OCI-LY3 (cell line): Measurements from ENCODE around the gene PPP2CA.
"Not testable (repeated sequence)": the region's sequence is repeated elsewhere in the genome, so short reads cannot be mapped to it uniquely, and the experiment has no call there.

Source experiments
- H2AFZ ChIP-seq: fragments of 200-600, 300-600 bp; shearing (Covaris generic); 2 replicates; pipeline ENCODE4 v1.6.0; 2014; ENCODE audit warnings: antibody characterized with exemption, low read depth, low read length
- H3K27ac ChIP-seq: fragments of 200-600, 300-600 bp; sonication (generic); 2 replicates; pipeline ENCODE4 v1.5.1; 2014; ENCODE audit warnings: mild to moderate bottlenecking, low read length, moderate library complexity, mixed read lengths
- H3K27me3 ChIP-seq: fragments of 200-600, 300-600 bp; sonication (generic); 2 replicates; pipeline ENCODE4 v1.6.1; 2014; ENCODE audit warnings: low read depth, low read length, mixed read lengths
- H3K36me3 ChIP-seq: fragments of 200-600, 300-600 bp; sonication (generic); replicated peaks from 2 replicates; pipeline ENCODE3; 2014; ENCODE audit warnings: low read depth, low read length, mixed read lengths
- H3K4me1 ChIP-seq: fragments of 300-600, 200-600 bp; sonication (generic); 2 replicates; pipeline ENCODE4 v1.6.1; 2014; ENCODE audit warnings: low read length, mixed read lengths
- H3K4me2 ChIP-seq: fragments of 200-600, 300-600 bp; sonication (generic); 2 replicates; pipeline ENCODE4 v1.6.1; 2014; ENCODE audit warnings: low read length, mixed read lengths
- H3K4me3 ChIP-seq: fragments of 300-600, 200-600 bp; sonication (generic); 2 replicates; pipeline ENCODE4 v1.5.1; 2014; ENCODE audit warnings: antibody characterized with exemption, mild to moderate bottlenecking, low read length, moderate library complexity
- H3K79me2 ChIP-seq: fragments of 300-600, 200-600 bp; shearing (Covaris generic); 2 replicates; pipeline ENCODE4 v1.6.1; 2014; ENCODE audit warnings: mild to moderate bottlenecking, low read length, mixed read lengths
- H3K9ac ChIP-seq: fragments of 300-600, 200-600 bp; shearing (Covaris generic); 2 replicates; pipeline ENCODE4 v1.6.0; 2014; ENCODE audit warnings: mild to moderate bottlenecking, low read length, moderate library complexity
- H3K9me3 ChIP-seq: fragments of 200-600, 300-600 bp; shearing (Covaris generic); 2 replicates; pipeline ENCODE4 v1.6.1; 2014; ENCODE audit warnings: low read length, mixed read lengths; ENCODE audit not compliant: insufficient read depth
- H4K20me1 ChIP-seq: fragments of 200-600, 300-600 bp; sonication (generic); 2 replicates; pipeline ENCODE4 v1.6.1; 2016; ENCODE audit warnings: low read length, mixed read lengths; ENCODE audit not compliant: insufficient read depth
- CTCF ChIP-seq: fragments of 200-600, 300-600 bp; sonication (generic); IDR thresholded peaks from 2 replicates; pipeline ENCODE4 v1.5.1; 2014; ENCODE audit warnings: antibody characterized with exemption, low read length, low read depth
- EZH2phosphoT487 ChIP-seq: fragments of 200-600 bp; shearing (Covaris generic); IDR thresholded peaks from 2 replicates; pipeline ENCODE4 v1.6.1; 2018; ENCODE audit warnings: antibody characterized with exemption, mixed run types, low read depth

Gene PPP2CA

GRCh38 chr5:134258896-134259295, 33.0 kb upstream of the PPP2CA start:
- Histone ChIP-seq H3K9ac (no peak overlapping the region), H3K36me3 (no peaks in the 10 kb centered on the region), H3K4me3 (no peak overlapping the region), H3K9me3 (no peaks in the 10 kb centered on the region), H3K4me1 (no peaks in the 10 kb centered on the region), H3K27ac (no peak overlapping the region), H3K79me2 (no peaks in the 10 kb centered on the region), H3K27me3 (no peaks in the 10 kb centered on the region), H2AFZ (no peak overlapping the region), H3K4me2 (no peak overlapping the region), H4K20me1 (no peaks in the 10 kb centered on the region)
- TF ChIP-seq CTCF (no peak), EZH2phosphoT487 (no peak)

DNA sequence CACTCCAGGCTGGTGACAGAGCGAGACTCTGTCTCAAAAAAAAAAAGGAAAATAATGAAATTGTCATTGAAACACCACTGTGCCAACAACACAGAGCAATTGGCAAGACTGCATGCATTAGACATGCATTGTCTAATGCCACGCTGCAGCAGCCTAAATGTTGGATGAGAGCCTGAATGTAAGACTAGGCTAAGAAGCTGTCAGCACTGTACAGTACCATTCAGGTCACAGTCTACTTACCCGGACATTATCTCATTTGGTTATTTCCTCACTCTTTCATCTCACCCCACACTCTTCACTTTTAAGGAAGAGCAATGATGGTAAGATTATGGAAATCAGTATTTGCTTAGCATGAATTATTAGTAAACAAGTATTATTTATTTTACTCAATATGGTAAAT, 31.3 kb upstream of the PPP2CA start:
- Histone ChIP-seq H3K27ac (no peak overlapping the region), H3K9me3 (no peaks in the 10 kb centered on the region), H3K4me1 (no peaks in the 10 kb centered on the region), H3K36me3 (no peaks in the 10 kb centered on the region), H2AFZ (no peak overlapping the region), H3K79me2 (no peaks in the 10 kb centered on the region), H4K20me1 (no peaks in the 10 kb centered on the region), H3K4me2 (no peak overlapping the region), H3K4me3 (no peak overlapping the region), H3K9ac (no peak overlapping the region), H3K27me3 (no peaks in the 10 kb centered on the region)
- TF ChIP-seq CTCF (no peak), EZH2phosphoT487 (no peak)

GRCh38 chr5:134255418-134256150, 29.7 kb upstream of the PPP2CA start:
- Histone ChIP-seq H4K20me1 (no peaks in the 10 kb centered on the region), H3K27me3 (no peaks in the 10 kb centered on the region), H3K79me2 (no peaks in the 10 kb centered on the region), H2AFZ (no peak overlapping the region), H3K4me1 (no peaks in the 10 kb centered on the region), H3K4me3 (no peak overlapping the region), H3K9ac (no peak overlapping the region), H3K4me2 (no peak overlapping the region), H3K27ac (no peak overlapping the region), H3K9me3 (no peaks in the 10 kb centered on the region), H3K36me3 (no peaks in the 10 kb centered on the region)
- no peak for TF ChIP-seq EZH2phosphoT487
- TF ChIP-seq CTCF = no peak

GRCh38 chr5:134253368-134254153, 27.7 kb upstream of the PPP2CA start:
- not testable (repeated sequence) for H3K79me2 ChIP-seq, H3K27me3 ChIP-seq, H3K9ac ChIP-seq, H3K4me3 ChIP-seq, H4K20me1 ChIP-seq, H3K27ac ChIP-seq, H2AFZ ChIP-seq, H3K9me3 ChIP-seq, H3K4me2 ChIP-seq, H3K36me3 ChIP-seq, H3K4me1 ChIP-seq
